Muscle of arm (tissue), 12 donors: ENCODE measurements around the gene PTPRN2. TPM values are rescaled to one million over a fixed set of nuclear protein-coding genes. Genes with fewer than 3 reads are reported as not detected.

Experiments used
- DNase-seq: peaks from one replicate; pipeline ENCODE4 v3.0.0-alpha.2; 2013
- polyA plus RNA-seq, 12 donors: library from polyadenylated mRNA; unstranded; fragments of 120-200 nt; gene quantifications; one replicate each; pipeline ENCODE4 v1.2.1, GENCODE V29; 2013; ENCODE audit not compliant: insufficient read length in 12 of 12

The PTPRN2 gene
- polyA plus RNA-seq, 12 donors: 1.6 to 8.7 (median 2.3) TPM; not detected in 1

- DNase-seq: no peak
Observed at GRCh38 chr7:157803906-157804305, 783.7 kb downstream of the PTPRN2 start.

GRCh38 chr7:157801971-157802675 lies 785.5 kb downstream of the PTPRN2 start:
- DNase-seq: no peak

DNA sequence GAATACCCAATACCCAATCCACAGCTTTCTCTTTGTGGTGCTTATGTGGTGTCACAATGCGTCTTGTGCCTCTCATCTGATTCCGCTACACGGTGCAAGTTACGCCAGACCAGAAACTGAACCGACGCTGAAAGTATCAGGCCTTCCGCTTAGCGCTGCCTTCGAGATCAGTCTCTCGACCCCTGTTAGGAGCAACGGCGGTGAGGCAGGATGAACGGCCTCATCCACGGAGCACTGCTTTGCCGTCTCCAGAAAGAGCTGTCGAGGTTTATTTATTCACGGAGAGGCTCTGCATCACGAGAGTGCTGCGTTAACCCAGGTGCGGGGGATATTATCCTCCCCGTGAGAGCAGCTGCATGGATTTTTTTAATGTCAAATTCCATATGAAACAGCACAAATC lies 786.5 kb downstream of the PTPRN2 start:
- DNase-seq: no peak

- no peak for DNase-seq
Observed at GRCh38 chr7:157800281-157800680, 787.3 kb downstream of the PTPRN2 start.

GRCh38 chr7:157799076-157799685 lies 788.4 kb downstream of the PTPRN2 start:
- DNase-seq: no peak

DNA sequence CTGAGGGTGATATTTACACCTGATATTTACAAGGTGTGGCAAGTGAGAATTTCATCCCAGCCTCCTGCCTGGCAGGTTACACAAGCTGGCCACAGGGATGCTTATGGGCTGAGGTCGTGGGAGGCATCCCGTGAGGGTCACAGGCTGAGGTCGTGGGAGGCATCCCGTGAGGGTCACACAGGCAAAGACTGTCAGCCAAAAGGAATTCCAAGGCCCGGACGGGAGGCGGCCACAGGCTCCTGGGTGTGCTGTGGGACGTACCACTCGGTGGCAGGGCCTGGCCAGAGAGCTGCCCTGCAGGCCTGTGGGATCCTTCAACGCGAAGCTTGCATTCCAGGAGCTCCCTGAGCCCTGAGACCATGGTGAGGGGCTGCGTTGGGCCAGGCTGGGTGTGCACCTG lies 790.3 kb downstream of the PTPRN2 start:
- no peak for DNase-seq

DNA sequence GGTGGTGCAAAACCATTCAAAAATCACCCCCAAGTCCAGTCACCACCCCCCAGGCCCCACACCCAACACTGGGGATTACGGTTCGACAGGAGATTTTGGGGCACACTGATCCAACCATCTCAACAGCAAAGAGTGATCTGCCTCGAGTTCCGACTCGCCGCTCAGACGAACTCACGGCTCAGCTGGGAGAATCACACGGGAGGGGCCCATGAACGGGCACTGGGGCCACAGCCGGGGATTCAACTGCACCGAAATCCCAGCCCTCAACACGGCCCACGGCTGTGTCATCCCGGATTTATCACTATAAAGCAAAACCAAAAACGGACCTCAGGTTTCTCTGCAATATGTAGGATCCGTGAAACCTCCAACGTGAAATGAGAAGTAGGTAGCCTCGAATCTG lies 790.8 kb downstream of the PTPRN2 start:
- DNase-seq: no peak

DNA sequence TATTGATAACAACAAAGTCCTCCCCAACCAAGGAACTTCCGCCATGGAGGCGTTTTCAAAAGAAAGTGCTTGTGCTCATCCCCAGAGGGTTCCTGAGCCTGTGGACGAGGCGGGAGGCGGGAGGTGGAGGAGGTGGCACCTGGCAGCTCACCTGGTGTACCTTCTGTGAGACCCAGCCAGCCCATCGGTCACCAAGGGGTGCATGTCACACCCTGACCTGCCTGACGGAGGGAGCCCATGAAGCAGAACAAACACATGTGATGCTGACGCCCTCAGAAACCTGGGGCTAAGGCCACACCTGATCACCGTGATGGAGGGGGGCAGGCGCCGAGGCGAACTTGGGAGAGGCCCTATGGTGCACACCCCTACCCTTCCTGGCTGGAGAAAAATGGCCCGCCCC lies 792.0 kb downstream of the PTPRN2 start:
- no peak for DNase-seq

- DNase-seq: no peak
Observed at GRCh38 chr7:157795199-157795598, 792.4 kb downstream of the PTPRN2 start.

GRCh38 chr7:157794746-157795065 lies 792.9 kb downstream of the PTPRN2 start:
- DNase-seq: no peak

GRCh38 chr7:157793973-157794745 lies 793.5 kb downstream of the PTPRN2 start:
- no peak for DNase-seq

GRCh38 chr7:157793087-157793353 lies 794.6 kb downstream of the PTPRN2 start:
- no peak for DNase-seq

DNA sequence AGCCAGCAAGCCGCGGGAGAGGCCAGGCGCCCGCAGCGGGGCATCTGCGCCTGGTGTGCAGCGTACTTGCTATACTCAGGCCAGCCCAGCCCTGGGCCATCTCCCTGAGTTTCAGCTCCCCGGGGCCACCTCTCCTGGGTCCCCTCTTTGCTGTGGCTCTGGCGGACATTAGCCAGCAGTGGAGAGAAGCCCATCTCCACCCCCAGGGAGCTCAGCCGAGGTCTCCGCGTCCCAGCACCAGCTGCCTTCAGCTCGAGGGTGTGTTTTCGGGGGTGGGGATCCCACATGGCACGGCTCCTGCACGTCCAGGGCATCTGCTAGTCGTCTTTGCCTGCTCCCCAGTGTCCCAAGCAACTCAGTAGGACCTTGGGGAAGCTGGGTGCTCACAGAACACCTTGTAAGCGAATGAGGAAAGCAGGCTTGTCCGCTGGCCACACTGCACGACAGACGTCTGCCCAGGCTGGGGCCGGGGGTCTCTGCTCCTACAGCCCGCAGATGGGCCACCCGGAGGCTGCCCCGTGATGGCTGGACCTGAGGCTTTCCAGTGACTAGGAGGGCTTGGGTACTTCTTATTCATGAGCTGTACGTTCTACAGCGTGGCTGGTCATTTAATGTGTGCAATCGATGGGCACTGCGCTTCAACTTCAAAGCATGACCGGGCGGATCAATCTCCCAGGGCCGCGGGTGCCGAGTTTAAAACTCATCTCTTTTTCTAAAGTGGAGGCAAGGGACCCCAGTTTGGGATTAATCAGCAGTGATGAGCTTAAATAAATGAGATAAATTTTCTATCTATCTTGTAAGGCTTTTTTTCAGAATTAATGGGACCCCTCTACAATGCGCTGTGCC lies 795.2 kb downstream of the PTPRN2 start:
- no peak for DNase-seq

- DNase-seq: no peak
Observed at GRCh38 chr7:157791666-157792065, 796.0 kb downstream of the PTPRN2 start.

DNA sequence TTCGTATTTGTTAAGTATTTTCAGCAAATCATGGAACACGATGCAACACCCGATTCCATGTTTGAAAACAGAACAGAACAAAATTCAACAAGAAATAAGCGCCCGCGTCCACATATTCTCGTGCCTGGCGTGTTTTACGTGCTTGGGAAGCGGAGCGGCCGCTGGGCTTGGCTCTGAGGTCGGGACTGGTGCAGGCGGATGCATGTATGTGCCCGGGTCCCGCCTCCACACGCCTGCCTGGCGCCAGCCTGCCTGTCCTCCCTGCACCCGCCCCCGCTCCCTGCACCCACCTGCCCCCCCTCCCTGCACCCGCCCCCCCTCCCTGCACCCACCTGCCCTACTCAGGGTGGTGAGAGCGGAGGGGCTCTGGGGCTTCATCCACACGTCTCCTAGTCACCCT lies 796.4 kb downstream of the PTPRN2 start:
- no peak for DNase-seq

- DNase-seq: no peak
Observed at GRCh38 chr7:157789942-157790341, 797.7 kb downstream of the PTPRN2 start.

- no peak for DNase-seq
Observed at GRCh38 chr7:157789094-157789493, 798.5 kb downstream of the PTPRN2 start.

- no peak for DNase-seq
Observed at GRCh38 chr7:157788573-157788972, 799.0 kb downstream of the PTPRN2 start.

- no peak for DNase-seq
Observed at GRCh38 chr7:157787275-157787701, 800.3 kb downstream of the PTPRN2 start.

DNA sequence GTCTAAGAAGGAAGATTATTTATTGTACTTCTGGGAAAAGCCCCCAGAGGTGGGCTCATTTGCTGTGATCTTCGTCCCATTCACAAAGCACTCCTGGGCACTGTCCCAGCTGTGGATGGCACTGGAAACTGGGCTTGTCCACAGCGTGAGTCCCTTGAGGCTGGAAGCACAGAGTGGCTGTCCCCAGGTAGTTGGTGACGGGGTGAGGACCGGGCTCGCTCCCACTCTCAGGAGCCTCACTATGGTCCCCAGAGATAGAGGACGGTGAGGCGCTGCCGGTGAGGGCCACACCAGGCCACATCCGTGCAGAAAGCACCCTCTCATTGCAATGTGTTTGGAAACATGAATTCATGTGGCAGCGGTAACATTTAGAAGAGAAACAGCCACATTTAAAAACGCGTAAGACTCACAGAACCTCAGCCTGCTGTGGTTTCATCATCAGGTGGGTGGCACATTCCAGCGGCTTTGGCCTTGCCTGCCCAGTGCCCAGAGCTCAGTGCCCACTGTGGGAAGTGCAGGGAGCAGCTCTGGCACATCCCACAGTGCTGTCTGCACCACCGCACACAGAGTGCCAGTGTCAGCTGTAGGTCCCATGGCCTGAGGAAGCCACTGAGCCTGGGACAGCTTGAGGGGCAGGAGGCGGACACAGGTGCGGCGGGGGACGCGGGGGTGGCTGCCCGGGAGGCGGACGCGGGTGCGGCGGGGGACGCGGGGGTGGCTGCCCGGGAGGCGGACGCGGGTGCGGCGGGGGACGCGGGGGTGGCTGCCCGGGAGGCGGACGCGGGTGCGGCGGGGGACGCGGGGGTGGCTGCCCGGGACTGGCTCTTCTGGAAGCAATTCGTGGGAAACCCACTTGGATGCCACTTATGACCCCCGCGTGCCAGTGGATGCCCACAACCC lies 801.0 kb downstream of the PTPRN2 start:
- DNase-seq: no peak

- no peak for DNase-seq
Observed at GRCh38 chr7:157785486-157786186, 802.0 kb downstream of the PTPRN2 start.
